ENCODE results near the gene MYMX. TPM values are rescaled to one million over a fixed set of nuclear protein-coding genes. Genes with fewer than 3 reads are reported as not detected.
"Not testable (repeated sequence)": the region's sequence is repeated elsewhere in the genome, so short reads cannot be mapped to it uniquely, and the experiment has no call there.

The MYMX gene
- total RNA-seq, 2 experiments from 2014 or later = not detected

DNA sequence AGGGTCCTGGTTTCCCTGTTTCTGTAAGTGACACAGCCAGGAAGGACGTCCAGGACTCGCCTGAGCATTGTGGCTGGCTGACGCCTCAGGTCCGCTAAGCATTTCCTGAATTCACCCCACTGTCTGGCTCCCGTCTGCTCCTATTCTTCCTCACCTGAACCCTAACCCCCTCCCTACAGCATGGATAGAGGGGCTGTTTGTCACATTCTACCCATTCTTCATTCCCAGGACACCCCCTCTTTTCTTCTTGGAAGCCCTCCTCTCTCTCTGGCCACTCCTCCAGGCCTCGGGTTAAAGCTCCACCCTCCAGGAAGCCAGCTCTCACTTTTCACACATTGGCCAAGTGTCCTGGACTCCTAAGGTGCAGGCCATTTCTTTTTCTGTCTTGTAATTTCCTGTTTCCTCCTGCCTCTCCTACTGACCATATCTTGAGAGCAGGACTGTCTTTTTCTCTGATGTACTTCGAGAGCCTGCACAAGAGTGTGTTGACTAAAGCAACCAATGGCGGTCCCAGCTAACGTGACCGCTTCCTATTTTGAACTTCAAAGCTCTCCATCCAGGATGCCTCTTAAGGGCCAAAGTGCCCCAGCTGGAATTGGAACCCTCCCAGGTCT, 24.2 kb upstream of the MYMX start:
- Mint-ChIP-seq H3K4me1 (ENCODE audit: low read depth) (peaks cover 4% of the 10 kb centered on the region), H3K9me3 (no peaks in the 10 kb centered on the region), H3K4me3 (no peak overlapping the region), H3K36me3 (ENCODE audit: low read depth) (no peaks in the 10 kb centered on the region), H3K27ac (no peak overlapping the region), H3K27me3 (no peaks in the 10 kb centered on the region)
- ATAC-seq = no peak
- no peak for TF ChIP-seq CTCF (IDR thresholded peaks at IDR 0.05)
- intact Hi-C loops (cut with micrococcal nuclease) = no loop called here
- no peak for DNase-seq
- ChIA-PET CTCF (interaction anchor here (1.3 to 5.2 kb wide), 2 partner anchors 20 to 96 kb away, joined by 3 to 26 read pairs; no protein-coding TSS in a partner anchor), POLR2A (interaction anchor here (0.8 to 1.6 kb wide), 3 partner anchors 21 to 222 kb away, joined by 3 to 5 read pairs (median 3); partner anchors contain the start of gene HSP90AB1)

DNA sequence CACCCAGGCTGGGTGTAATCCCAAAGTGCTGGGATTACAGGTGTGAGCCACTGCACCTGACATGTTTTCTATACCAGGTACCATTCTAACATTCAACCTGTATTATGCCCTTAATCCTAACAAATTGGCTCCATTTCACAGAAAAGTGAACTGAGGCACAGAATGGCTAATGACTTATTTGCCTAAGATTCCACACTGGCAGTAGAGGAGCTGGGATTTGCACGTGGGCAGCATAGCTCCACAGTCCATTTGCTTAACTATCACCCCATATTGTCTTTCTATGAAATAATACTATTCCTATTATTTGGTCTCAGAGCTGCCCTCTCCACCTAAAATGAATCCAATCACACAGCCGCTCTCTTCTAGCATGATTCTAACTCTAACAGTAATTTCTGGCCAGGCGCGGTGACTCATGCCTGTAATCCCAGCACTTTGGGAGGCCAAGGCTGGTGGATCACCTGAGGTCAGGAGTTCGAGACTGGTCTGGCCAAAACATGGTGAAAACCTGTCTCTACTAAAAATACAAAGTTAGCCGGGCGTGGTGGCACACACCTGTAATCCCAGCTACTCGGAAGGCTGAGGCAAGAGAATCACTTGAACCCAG, 23.3 kb upstream of the MYMX start:
- Mint-ChIP-seq H3K27me3 (no peaks in the 10 kb centered on the region), H3K4me3 (no peak overlapping the region), H3K9me3 (no peaks in the 10 kb centered on the region), H3K36me3 (ENCODE audit: low read depth) (no peaks in the 10 kb centered on the region), H3K4me1 (ENCODE audit: low read depth) (peaks cover 4% of the 10 kb centered on the region), H3K27ac (no peak overlapping the region)
- DNase-seq = no peak
- no peak for ATAC-seq
- ChIA-PET POLR2A (interaction anchor here (0.8 to 1.6 kb wide), 2 partner anchors 20 to 223 kb away, joined by 3 to 5 read pairs; no protein-coding TSS in a partner anchor), CTCF (interaction anchor here (1.1 to 5.2 kb wide), 3 partner anchors 21 to 97 kb away, joined by 3 to 26 read pairs (median 4); no protein-coding TSS in a partner anchor)
- intact Hi-C loops (cut with micrococcal nuclease) = no loop called here
- no peak for TF ChIP-seq CTCF (IDR thresholded peaks at IDR 0.05)

DNA sequence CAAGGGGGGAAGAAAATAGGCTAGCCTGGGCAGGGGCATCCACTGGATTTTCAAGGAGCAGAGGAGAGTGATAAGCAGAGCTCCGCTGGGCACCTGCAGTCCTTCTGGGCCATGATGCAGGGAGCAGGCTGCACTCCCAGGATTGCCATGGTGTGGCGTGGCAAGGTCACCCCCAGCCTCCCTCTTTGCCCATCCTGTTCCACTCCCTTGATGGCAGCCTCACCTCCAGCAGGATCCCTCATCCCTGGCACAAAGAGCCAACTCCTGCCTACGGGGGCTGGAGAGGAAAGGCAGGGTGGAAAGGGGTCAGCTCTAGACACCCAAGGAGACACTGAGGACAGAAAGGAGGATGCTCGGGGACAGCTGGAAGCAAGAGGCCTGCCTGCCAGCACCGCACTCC, 22.4 kb upstream of the MYMX start:
- ATAC-seq (no peak), DNase-seq (no peak)
- ChIA-PET CTCF (interaction anchor here (0.6 kb wide), 1 partner anchor 78 kb away, joined by 3 read pairs; no protein-coding TSS in a partner anchor), POLR2A (no interaction called here)
- Mint-ChIP-seq H3K27me3 (no peaks in the 10 kb centered on the region), H3K9me3 (no peaks in the 10 kb centered on the region), H3K4me3 (no peak overlapping the region), H3K36me3 (ENCODE audit: low read depth) (no peaks in the 10 kb centered on the region), H3K27ac (no peak overlapping the region), H3K4me1 (ENCODE audit: low read depth) (peaks cover 3% of the 10 kb centered on the region)
- no peak for TF ChIP-seq CTCF (IDR thresholded peaks at IDR 0.05)
- intact Hi-C loops (cut with micrococcal nuclease) = no loop called here

DNA sequence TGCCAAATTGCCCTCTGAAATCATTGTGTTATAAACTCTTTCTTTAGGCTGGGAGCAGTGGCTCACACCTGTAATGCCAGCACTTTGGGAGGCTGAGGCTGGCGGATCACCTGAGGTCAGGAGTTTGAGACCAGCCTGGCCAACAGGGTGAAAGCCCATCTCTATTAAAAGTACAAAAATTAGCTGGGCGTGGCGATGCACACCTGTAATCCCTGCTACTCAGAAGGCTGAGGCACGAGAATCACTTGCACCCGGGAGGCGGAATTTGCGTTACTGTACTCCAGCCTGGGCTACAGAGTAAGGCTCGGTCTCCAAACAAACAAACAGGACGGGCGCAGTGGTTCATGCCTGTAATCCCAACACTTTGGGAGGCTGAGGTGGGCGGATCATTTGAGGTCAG, 20.4 kb upstream of the MYMX start:
- H3K27me3 Mint-ChIP-seq; H3K4me1 Mint-ChIP-seq (ENCODE audit: low read depth); DNase-seq; H3K4me3 Mint-ChIP-seq; POLR2A ChIA-PET; intact Hi-C loops (cut with micrococcal nuclease); H3K27ac Mint-ChIP-seq; CTCF ChIA-PET; H3K36me3 Mint-ChIP-seq (ENCODE audit: low read depth); ATAC-seq; H3K9me3 Mint-ChIP-seq: not testable (repeated sequence)

DNA sequence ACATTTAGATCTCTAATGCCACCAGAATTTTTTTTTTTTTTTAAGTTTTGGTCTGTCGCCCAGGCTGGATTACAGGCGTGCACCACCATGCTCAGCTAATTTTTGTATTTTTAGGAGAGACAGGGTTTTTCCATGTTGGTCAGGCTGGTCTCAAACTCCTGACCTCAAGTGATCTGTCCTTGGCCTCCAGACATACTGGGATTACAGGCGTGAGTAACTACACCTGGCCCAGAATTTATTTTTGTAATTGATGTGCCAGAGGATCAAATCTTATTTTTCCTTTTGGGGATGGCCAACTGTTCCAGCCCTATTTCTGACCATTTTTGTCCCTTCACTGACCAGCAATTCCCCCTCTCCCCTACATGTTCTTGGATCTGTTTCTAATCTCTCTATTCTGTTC, 18.0 kb upstream of the MYMX start:
- Mint-ChIP-seq H3K4me1 (ENCODE audit: low read depth) (no peaks in the 10 kb centered on the region), H3K27me3 (peaks cover 2% of the 10 kb centered on the region), H3K9me3 (no peaks in the 10 kb centered on the region), H3K36me3 (ENCODE audit: low read depth) (no peaks in the 10 kb centered on the region), H3K4me3 (no peak overlapping the region), H3K27ac (no peak overlapping the region)
- intact Hi-C loops (cut with micrococcal nuclease) = no loop called here
- ATAC-seq = no peak
- TF ChIP-seq CTCF (IDR thresholded peaks at IDR 0.05) = no peak
- ChIA-PET CTCF (no interaction called here), POLR2A (no interaction called here)
- no peak for DNase-seq
